Body of pancreas (tissue), 4 donors: ENCODE data around the gene PRSS3. TPM values are rescaled to one million over a fixed set of nuclear protein-coding genes. Genes with fewer than 3 reads are reported as not detected.
A peak's percentile ranks its signal among the peaks of the same experiment; 100 is the strongest.
"Not testable (repeated sequence)": the region's sequence is repeated elsewhere in the genome, so short reads cannot be mapped to it uniquely, and the experiment has no call there.

Experiments
- ATAC-seq: fragments of 150-250 bp; one replicate; pipeline ENCODE4 v1.9.1; 2016
- DNase-seq, 4 donors: peaks; one replicate each; pipeline ENCODE4 v3.0.0-alpha.2; 2019
- H3K27ac ChIP-seq, 4 donors: fragments of 200-600 bp; sonication (generic); 1 replicate in 3 of 4; 2 replicates in 1 of 4; pipeline versions ENCODE4 v1.5.1 to v1.6.1; 2016 to 2019; ENCODE audit warnings: mild to moderate bottlenecking in 1 of 4, mixed read lengths in 1 of 4, moderate library complexity in 1 of 4
- H3K27me3 ChIP-seq, 2 donors: fragments of 200-600 bp; sonication (generic); one replicate each; pipeline ENCODE4 v1.6.0; 2016; ENCODE audit warnings: mild to moderate bottlenecking in 1 of 2
- H3K36me3 ChIP-seq, 2 donors: fragments of 200-600 bp; sonication (generic); replicated peaks in 1 of 2; 2 replicates each; pipeline ENCODE4 v1.5.1; 2016; ENCODE audit warnings: low read depth in 2 of 2; ENCODE audit not compliant: insufficient read depth in 1 of 2
- H3K4me1 ChIP-seq: fragments of 200-600 bp; sonication (generic); one replicate; pipeline ENCODE4 v1.6.0; 2016
- H3K4me3 ChIP-seq, 2 donors: fragments of 200-600 bp; sonication (generic); 1 replicate in 1 of 2; 2 replicates in 1 of 2; pipeline ENCODE4 v1.5.1; 2016 to 2019
- H3K9me3 ChIP-seq, 3 donors: fragments of 200-600 bp; sonication (generic); 1 replicate in 2 of 3; 2 replicates in 1 of 3; pipeline ENCODE4 v1.5.1; 2016
- CTCF ChIP-seq, 7 experiments: fragments of 450-650 bp in 4 of 7; fragments of 200-600 bp in 3 of 7; sonication (generic) in 3 of 7; IDR thresholded peaks; one replicate each; pipeline ENCODE4 v1.5.1; 2016 to 2019; ENCODE audit warnings: antibody characterized with exemption in 7 of 7
- POLR2A ChIP-seq, 3 donors: fragments of 450-650 bp; IDR thresholded peaks; one replicate each; pipeline ENCODE4 v1.6.1; 2016; ENCODE audit warnings: antibody characterized with exemption in 3 of 3, mild to moderate bottlenecking in 2 of 3
- WGBS, 2 donors: methylation state at CpG; one replicate each; pipeline ENCODE4 v1.1.5; 2017; 5-methylcytosine and 5-hydroxymethylcytosine counted together
- intact Hi-C: fragments of 100-400 bp; cut with DNase I; formaldehyde crosslinking; loops from one replicate; pipeline ENCODE4 v1.15.1; 2023
- total RNA-seq, 2 donors: library from RNA; depleted of rRNA; stranded (reverse); fragments of >200 nt; gene quantifications; one replicate each; pipeline ENCODE4 v1.1.0, GENCODE V29; 2016

The PRSS3 gene
- total RNA-seq, 2 donors from 2014 or later: 526 to 604 TPM

- Histone ChIP-seq H3K4me1 (peaks cover 99% of the 10 kb centered on the region), H3K27me3 (no peaks in the 10 kb centered on the region), H3K4me3 (no peak overlapping the region), H3K36me3 (no peaks in the 10 kb centered on the region), H3K9me3 (no peaks in the 10 kb centered on the region), H3K27ac (peak overlapping the region; percentile 79 to 89 (median 88))
- intact Hi-C loops: no loop called here
- peak; percentile 60 for ATAC-seq
- WGBS, 2 donors: 9 to 16% methylated on average over 2 to 4 of the region's 4 CpGs
- DNase-seq: peak; percentile 81 to 91 (median 87)
- no peak for TF ChIP-seq CTCF (IDR thresholded peaks at IDR 0.05)
- peak in 1 of 3 donors; percentile 39 for TF ChIP-seq POLR2A (IDR thresholded peaks at IDR 0.05)
Observed at GRCh38 chr9:33795819-33796218, 458 bp downstream of the PRSS3 start.

GRCh38 chr9:33796679-33797078 is 1.3 kb downstream of the PRSS3 start:
- TF ChIP-seq POLR2A (IDR thresholded peaks at IDR 0.05): peak in 1 of 3 donors; percentile 26
- DNase-seq (peak; percentile 72 to 82 (median 76)), ATAC-seq (peak; percentile 25)
- H3K9me3 ChIP-seq, H3K27me3 ChIP-seq, H3K36me3 ChIP-seq, H3K4me3 ChIP-seq, intact Hi-C loops: not testable (repeated sequence)
- Histone ChIP-seq H3K4me1 (peaks cover 97% of the 10 kb centered on the region), H3K27ac (peak overlapping the region; percentile 79 to 89 (median 88))
- 34 to 36% methylated on average over 5 of the region's 5 CpGs for WGBS, 2 donors

GRCh38 chr9:33797837-33798236 is 2.5 kb downstream of the PRSS3 start:
- DNase-seq: no peak
- intact Hi-C loops: no loop called here
- H3K27me3 ChIP-seq: no peaks in the 10 kb centered on the region
- no peaks in the 10 kb centered on the region for H3K36me3 ChIP-seq
- no peaks in the 10 kb centered on the region for H3K9me3 ChIP-seq
- H3K4me1 ChIP-seq: peaks cover 97% of the 10 kb centered on the region
- H3K4me3 ChIP-seq: no peak overlapping the region
- peak overlapping the region in 3 of 4 donors; percentile 79 to 89 (median 88) for H3K27ac ChIP-seq
- TF ChIP-seq CTCF (IDR thresholded peaks at IDR 0.05) (no peak), POLR2A (IDR thresholded peaks at IDR 0.05) (no peak)
- WGBS, 2 donors: 60 to 65% methylated on average over 6 to 8 of the region's 8 CpGs
- no peak for ATAC-seq

- Histone ChIP-seq H3K36me3 (no peaks in the 10 kb centered on the region), H3K4me3 (no peak overlapping the region), H3K9me3 (no peaks in the 10 kb centered on the region), H3K27me3 (no peaks in the 10 kb centered on the region), H3K27ac (peak overlapping the region; percentile 15 to 89 (median 84)), H3K4me1 (peaks cover 97% of the 10 kb centered on the region)
- TF ChIP-seq POLR2A (IDR thresholded peaks at IDR 0.05): no peak
- no peak for TF ChIP-seq CTCF (IDR thresholded peaks at IDR 0.05)
- intact Hi-C loops: no loop called here
- 66 to 72% methylated on average over 9 to 10 of the region's 10 CpGs for WGBS, 2 donors
- DNase-seq: no peak
- no peak for ATAC-seq
Observed at GRCh38 chr9:33798545-33798944, 3.2 kb downstream of the PRSS3 start.

GRCh38 chr9:33799928-33800704 is 4.8 kb downstream of the PRSS3 start:
- peaks cover 97% of the 10 kb centered on the region for H3K4me1 ChIP-seq
- DNase-seq (peak; percentile 53 to 66 (median 58)), ATAC-seq (peak; percentile 13)
- TF ChIP-seq CTCF (IDR thresholded peaks at IDR 0.05) (no peak), POLR2A (IDR thresholded peaks at IDR 0.05) (no peak)
- no peaks in the 10 kb centered on the region for H3K9me3 ChIP-seq
- no peaks in the 10 kb centered on the region for H3K36me3 ChIP-seq
- intact Hi-C loops: no loop called here
- WGBS, 2 donors: 41 to 46% methylated on average over 9 of the region's 9 CpGs
- H3K27me3 ChIP-seq: no peaks in the 10 kb centered on the region
- peak overlapping the region; percentile 49 to 89 (median 72) for H3K27ac ChIP-seq
- H3K4me3 ChIP-seq: no peak overlapping the region
